ENCODE data around the gene CD82. TPM values are rescaled to one million over a fixed set of nuclear protein-coding genes. Genes with fewer than 3 reads are reported as not detected.

The CD82 gene
- total RNA-seq, 1 donor: 38.4 TPM

- TF ChIP-seq, protein P1, sequence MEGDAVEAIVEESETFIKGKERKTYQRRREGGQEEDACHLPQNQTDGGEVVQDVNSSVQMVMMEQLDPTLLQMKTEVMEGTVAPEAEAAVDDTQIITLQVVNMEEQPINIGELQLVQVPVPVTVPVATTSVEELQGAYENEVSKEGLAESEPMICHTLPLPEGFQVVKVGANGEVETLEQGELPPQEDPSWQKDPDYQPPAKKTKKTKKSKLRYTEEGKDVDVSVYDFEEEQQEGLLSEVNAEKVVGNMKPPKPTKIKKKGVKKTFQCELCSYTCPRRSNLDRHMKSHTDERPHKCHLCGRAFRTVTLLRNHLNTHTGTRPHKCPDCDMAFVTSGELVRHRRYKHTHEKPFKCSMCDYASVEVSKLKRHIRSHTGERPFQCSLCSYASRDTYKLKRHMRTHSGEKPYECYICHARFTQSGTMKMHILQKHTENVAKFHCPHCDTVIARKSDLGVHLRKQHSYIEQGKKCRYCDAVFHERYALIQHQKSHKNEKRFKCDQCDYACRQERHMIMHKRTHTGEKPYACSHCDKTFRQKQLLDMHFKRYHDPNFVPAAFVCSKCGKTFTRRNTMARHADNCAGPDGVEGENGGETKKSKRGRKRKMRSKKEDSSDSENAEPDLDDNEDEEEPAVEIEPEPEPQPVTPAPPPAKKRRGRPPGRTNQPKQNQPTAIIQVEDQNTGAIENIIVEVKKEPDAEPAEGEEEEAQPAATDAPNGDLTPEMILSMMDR (IDR thresholded peaks at IDR 0.05; ENCODE audit: insufficient read depth, low read depth, low read length): peak; percentile 45
- H3K4me3 ChIP-seq (ENCODE audit: low read depth, low read length): no peak overlapping the region
- no peak for DNase-seq (ENCODE audit: low read depth)
Measured at GRCh38 chr11:44566952-44567875, 1.8 kb downstream of the CD82 start.

- TF ChIP-seq, protein P1 (IDR thresholded peaks at IDR 0.05; ENCODE audit: insufficient read depth, low read depth, low read length): no peak
- DNase-seq (ENCODE audit: low read depth): no peak
- H3K4me3 ChIP-seq (ENCODE audit: low read depth, low read length): no peak overlapping the region
Measured at GRCh38 chr11:44567876-44568256, 2.4 kb downstream of the CD82 start.

GRCh38 chr11:44568331-44568657, 2.8 kb downstream of the CD82 start:
- no peak overlapping the region for H3K4me3 ChIP-seq (ENCODE audit: low read depth, low read length)

GRCh38 chr11:44568658-44569473, 3.4 kb downstream of the CD82 start:
- DNase-seq (ENCODE audit: low read depth): peak; percentile 96
- no peak overlapping the region for H3K4me3 ChIP-seq (ENCODE audit: low read depth, low read length)
- TF ChIP-seq, protein P1 (IDR thresholded peaks at IDR 0.05; ENCODE audit: insufficient read depth, low read depth, low read length): no peak

More at GRCh38 chr11:44568331-44568657, 2.8 kb downstream of the CD82 start:
- TF ChIP-seq, protein P1 (IDR thresholded peaks at IDR 0.05; ENCODE audit: insufficient read depth, low read depth, low read length): no peak
- no peak for DNase-seq (ENCODE audit: low read depth)

GRCh38 chr11:44570411-44571155, 5.1 kb downstream of the CD82 start:
- no peak overlapping the region for H3K4me3 ChIP-seq (ENCODE audit: low read depth, low read length)
- TF ChIP-seq, protein P1 (IDR thresholded peaks at IDR 0.05; ENCODE audit: insufficient read depth, low read depth, low read length): no peak
- no peak for DNase-seq (ENCODE audit: low read depth)

DNA sequence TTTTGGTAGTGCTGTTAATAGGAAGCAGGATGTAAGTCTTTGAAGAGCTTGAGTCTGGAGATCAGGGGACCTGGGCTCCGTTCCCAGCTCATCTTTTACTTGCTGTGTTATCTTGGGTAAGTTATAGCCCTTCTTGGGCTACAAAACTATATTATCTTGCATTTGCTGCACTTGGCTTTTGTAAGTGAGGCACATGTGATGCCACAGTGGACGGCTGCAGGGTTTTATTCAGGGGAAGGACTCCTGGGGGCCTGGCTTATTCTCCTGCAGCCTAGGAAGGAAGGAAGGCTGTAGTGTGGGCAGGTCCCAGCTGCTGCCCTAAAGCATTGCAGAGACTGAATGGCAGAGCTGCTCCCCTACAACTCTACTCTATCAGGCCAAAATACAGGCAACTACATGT, 6.4 kb downstream of the CD82 start:
- TF ChIP-seq, protein P1 (IDR thresholded peaks at IDR 0.05; ENCODE audit: insufficient read depth, low read depth, low read length): no peak

More for the DNA sequence above, 6.4 kb downstream of the CD82 start:
- no peak overlapping the region for H3K4me3 ChIP-seq (ENCODE audit: low read depth, low read length)
- peak; percentile 77 for DNase-seq (ENCODE audit: low read depth)

All from fibroblast of villous mesenchyme (primary cell).